Measurements from ENCODE around the gene KLHDC10.
"Not testable (repeated sequence)": the region's sequence is repeated elsewhere in the genome, so short reads cannot be mapped to it uniquely, and the experiment has no call there.

Gene KLHDC10

DNA sequence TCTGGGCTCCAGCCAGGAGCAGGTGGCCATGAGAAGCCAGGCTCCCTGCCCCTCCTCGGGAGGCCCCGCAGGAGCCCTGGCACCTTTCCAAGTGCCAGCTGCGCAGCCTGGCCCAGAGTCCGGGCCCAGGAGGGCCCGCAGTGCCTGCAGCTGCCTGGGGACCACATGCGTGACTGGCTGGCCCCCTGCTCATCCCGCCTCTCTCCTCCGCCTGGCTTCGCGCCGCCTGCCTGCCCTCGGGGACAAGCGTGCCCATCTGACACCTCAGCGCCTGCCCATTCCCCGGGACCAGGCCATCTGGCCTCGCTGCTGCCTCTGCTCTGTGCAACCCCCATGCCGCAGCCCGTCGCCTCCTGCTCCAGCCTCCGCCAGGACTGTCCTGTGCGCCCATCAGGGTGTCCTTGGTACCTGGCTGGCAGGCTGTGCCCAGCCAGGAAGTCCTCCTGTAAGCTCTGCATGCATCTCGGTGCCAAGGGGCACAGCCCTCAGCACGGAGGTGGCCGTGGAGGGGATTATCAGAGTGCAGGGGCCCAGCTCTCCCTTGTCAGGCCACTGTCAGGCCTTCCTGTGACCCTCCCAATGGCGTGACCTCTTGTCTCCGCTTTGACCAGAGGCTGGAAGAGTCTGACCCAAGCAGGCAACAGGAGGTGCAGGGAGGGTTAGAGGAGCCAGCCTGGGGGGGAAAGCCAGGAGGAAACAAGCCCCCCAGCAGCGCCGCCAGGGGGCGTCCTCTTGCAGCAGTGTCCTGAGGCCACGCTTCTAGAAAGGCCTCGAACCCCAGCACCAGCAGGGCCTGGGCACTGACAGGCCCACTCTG, 84.4 kb downstream of the KLHDC10 start:
- no peak for DNase-seq (ENCODE audit: low read depth in 2 of 2)

DNA sequence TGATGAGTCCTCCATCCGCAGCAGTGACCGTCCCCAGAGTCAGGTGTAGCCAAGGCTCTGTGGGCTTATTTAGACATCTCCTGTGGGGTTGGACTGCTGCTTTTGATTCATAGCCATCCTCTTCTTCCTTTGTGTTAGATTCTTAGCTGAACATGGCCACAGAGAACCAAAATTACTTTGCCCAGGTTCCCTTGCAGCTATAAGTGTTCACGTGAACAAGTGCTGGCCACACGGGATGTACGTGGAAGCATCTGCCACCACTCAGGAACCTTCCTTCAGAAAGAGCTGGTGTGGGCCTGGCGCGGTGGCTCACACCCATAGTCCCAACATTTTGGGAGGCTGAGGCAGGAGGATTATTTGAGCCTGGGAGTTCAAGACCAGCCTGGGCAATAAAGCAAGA, 85.8 kb downstream of the KLHDC10 start:
- DNase-seq (ENCODE audit: low read depth in 2 of 2): no peak

GRCh38 chr7:130157700-130158099, 87.4 kb downstream of the KLHDC10 start:
- DNase-seq (ENCODE audit: low read depth in 2 of 2): no peak

DNA sequence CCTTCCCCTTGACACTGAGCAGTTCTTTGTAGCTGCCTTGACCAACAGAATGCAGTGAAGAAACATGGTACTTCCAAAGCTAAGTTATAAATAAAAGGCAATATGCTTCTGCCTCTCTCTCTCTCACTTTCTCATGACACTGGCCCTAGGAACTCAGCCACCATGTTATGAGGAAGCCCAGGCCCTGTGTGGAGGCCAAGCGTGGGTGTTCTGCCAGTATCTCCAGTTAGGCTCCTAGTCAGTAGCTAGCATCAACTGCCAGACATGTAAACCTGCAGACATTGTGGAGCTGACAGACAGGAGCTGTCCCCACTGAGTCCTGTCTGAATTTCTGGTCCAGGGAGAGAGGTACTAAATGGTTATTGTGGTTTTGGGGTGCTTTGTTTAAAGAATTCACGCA, 89.7 kb downstream of the KLHDC10 start:
- DNase-seq (ENCODE audit: low read depth in 2 of 2): no peak

DNA sequence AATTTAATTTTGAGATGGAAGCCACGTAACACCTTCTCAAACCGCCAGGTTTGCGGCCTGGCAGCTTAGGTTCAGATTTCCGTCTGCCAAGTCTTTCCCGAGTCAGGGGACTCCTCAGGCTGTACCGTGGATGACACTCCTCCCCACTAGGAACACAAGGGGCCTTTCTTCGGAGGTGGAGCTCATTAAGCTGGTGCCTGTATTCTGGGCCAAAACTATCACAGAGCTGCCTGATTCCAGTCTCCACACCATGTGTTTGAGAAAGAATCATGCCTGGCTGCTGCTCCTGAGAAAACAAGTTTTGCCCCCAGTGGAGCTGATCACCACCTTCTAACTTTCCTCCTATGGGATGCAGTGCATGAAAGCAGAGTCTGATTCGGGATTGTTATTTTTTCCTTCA, 90.1 kb downstream of the KLHDC10 start:
- DNase-seq (ENCODE audit: low read depth in 2 of 2): no peak

- DNase-seq (ENCODE audit: low read depth in 2 of 2): no peak
These were observed 91.9 kb downstream of the KLHDC10 start for GRCh38 chr7:130162196-130162595.

DNA sequence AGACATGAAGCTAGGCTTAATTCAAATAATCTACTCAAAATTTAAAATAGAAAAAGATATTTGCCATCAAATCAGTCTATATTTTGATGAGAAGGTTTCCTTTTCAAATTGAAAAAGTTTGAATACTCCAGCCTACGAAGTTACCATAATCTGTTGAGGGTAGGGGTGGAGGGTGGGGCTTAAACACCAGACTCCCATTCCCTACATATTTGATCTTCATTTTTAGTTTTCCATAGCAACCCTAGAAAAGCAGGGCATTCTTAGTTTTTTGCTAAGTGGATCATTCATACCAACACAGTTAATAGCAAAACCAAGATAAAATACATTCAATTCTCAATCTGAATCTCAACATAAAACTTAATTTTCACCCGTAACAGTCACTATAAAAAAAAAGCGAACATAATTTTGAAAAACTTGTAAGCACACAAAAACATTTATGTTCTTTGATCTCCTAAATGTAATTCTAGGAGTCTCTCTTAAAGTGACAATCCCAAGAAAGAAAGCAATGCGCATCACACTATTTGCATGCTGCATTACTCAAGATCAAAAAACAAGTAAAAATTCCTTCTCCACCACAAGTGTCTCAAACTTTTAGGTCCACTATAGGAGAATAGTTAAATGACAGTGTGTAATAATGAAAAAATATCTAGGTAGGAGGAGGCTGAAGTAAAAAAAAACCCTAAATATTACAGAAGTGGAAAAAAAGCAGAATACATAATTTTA, 104.1 kb downstream of the KLHDC10 start:
- DNase-seq (ENCODE audit: low read depth in 2 of 2): no peak

DNA sequence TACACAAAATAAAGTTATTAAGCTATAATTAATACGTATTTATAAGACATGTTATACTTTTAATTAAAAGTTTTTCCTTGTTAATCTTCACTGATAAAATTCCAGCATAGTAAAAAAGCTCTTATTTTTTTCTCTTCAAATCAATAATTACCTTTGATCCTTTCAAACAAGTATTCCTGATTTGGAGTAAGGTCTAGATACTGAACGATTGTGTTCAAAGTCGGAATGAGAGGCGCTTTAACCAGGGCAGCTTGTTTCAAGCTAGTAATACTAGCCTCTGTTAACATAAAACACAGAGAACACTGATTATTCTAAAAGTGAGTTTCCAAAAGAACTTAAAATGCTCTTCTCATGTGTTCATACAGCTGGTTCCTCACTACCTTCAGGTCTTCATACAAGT, 107.9 kb downstream of the KLHDC10 start:
- DNase-seq (ENCODE audit: low read depth in 2 of 2): no peak

GRCh38 chr7:130179631-130180030, 109.3 kb downstream of the KLHDC10 start:
- DNase-seq (ENCODE audit: low read depth in 2 of 2): no peak

- peak in 1 of 2 donors; percentile 36 for DNase-seq (ENCODE audit: low read depth in 2 of 2)
These were observed 110.4 kb downstream of the KLHDC10 start for GRCh38 chr7:130180571-130181262.

DNA sequence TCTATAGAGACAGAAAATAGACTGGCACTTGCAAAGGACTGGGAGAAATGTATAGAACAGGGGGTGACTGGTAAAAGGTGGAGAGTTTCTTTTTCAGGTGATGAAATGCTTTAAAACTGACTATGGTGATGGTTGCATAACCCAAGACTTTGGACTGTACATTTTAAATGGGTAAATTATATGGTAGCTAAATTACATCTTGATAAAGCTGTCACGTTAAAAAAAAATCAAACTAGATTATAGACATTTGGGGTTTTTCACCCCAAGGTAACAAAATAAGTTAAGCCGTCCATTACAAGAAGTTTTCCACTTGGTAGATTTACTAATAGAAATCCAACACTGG, 110.9 kb downstream of the KLHDC10 start:
- no peak for DNase-seq (ENCODE audit: low read depth in 2 of 2)

- DNase-seq (ENCODE audit: low read depth in 2 of 2): no peak
These were observed 112.7 kb downstream of the KLHDC10 start for GRCh38 chr7:130182990-130183389.

DNA sequence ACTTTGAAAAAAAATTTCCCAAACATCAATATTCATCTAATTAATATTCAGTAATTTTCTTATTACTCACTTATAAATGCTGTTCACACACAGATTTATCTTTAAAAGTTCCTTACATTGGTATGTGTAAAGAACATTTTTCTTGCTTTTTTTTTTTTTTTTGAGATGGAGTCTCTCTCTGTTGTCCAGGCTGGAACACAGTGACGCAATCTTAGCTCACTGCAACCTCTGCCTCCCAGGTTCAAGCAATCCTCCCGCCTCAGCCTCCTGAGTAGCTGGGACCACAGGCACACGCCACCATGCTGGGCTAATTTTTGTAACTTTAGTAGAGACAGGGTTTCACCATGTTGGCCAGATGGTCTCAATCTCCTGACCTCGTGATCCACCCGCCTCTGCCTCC, 114.0 kb downstream of the KLHDC10 start:
- DNase-seq (ENCODE audit: low read depth in 2 of 2): not testable (repeated sequence)
